A673 (cell line): ENCODE data around the gene LARGE1.

Experiments used
- CTCF ChIP-seq: fragments of 300-800, 200-600 bp; sonication (generic); conservative IDR thresholded peaks from 2 replicates; pipeline ENCODE4 v1.5.1; 2017; ENCODE audit warnings: low read depth, mild to moderate bottlenecking, antibody characterized with exemption, low read length, moderate library complexity, mixed read lengths
- EZH2 ChIP-seq: fragments of 200-600 bp; sonication (generic); IDR thresholded peaks from 2 replicates; pipeline ENCODE4 v1.6.1; 2017; ENCODE audit warnings: borderline replicate concordance, low read depth, mild to moderate bottlenecking, mixed read lengths, antibody characterized with exemption, low read length; ENCODE audit not compliant: poor library complexity, severe bottlenecking

DNA sequence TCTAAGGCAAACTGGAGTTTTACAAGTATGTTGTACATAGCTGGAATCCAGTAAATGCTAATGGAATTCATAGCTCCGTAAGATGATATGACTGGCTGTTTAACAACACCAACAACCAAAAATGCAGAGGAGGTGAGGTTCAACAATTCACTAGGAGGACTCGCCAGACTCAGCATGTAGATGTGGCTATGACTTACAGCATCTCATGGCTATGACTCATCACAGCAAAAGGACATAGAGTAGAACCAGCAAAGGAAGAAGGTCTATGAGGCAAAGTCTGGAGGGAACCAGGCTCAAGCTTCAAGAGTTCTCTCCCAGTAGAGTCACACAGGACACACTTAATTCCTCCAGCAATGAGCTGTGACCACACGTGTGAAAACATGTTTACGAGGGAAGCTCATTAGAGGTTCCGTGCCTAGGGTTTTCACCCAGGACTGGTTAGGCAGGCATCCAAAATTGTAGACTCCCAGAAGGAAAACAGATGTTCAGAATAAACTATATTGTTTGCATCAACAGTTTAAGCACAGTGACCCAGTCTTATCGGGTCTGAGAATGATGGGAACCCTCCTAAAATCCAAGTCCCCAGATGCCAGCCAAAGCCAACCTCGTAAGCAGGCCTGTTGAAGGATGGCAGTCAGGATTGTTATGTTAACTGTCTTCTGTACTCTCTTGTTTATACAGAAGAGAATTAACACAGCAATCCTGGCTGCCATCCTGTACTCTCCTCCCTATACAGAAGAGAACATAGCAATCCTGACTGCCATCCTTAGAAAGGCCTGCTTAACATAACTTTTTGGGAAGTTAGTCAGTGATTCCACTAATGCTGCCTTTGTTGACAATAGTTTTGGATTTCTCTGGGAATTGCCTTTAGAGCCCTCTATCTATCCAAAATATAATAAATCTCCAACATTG is 116.6 kb downstream of the LARGE1 start:
- TF ChIP-seq CTCF = no peak
- no peak for TF ChIP-seq EZH2
